ENCODE measurements around the gene RANBP1.

The RANBP1 gene

GRCh38 chr22:20165421-20165820 is 49.5 kb downstream of the RANBP1 start:
- no peak for TF ChIP-seq CTCF (IDR thresholded peaks at IDR 0.05; ENCODE audit: insufficient read depth, low read length)
- TF ChIP-seq POLR2AphosphoS5 (IDR thresholded peaks at IDR 0.05; ENCODE audit: low read depth), result no peak
- no peak for TF ChIP-seq GABPA (IDR thresholded peaks at IDR 0.05; ENCODE audit: low read depth)
- no peak for TF ChIP-seq REST (IDR thresholded peaks at IDR 0.05; ENCODE audit: insufficient replicate concordance, low read depth)
- no peak overlapping the region for H3K4me3 ChIP-seq (replicated peaks; ENCODE audit: insufficient read depth, low read length)
- no peak overlapping the region for H3K27ac ChIP-seq (replicated peaks)
- no peaks in the 10 kb centered on the region for H3K27me3 ChIP-seq (ENCODE audit: insufficient read depth, poor library complexity, severe bottlenecking)
- DNase-seq (ENCODE audit: low read depth in 1 of 2, low spot score in 1 of 2), result no peak

- TF ChIP-seq CTCF (IDR thresholded peaks at IDR 0.05; ENCODE audit: insufficient read depth, low read length) (no peak), SPI1 (IDR thresholded peaks at IDR 0.05; ENCODE audit: borderline replicate concordance, low read depth) (no peak)
- no peaks in the 10 kb centered on the region for H3K27me3 ChIP-seq (ENCODE audit: insufficient read depth, poor library complexity, severe bottlenecking)
- H3K4me3 ChIP-seq (replicated peaks; ENCODE audit: insufficient read depth, low read length), result no peak overlapping the region
- DNase-seq (ENCODE audit: low read depth in 1 of 2, low spot score in 1 of 2), result no peak
- no peak overlapping the region for H3K27ac ChIP-seq (replicated peaks)
Measured at GRCh38 chr22:20165913-20166312, 50.0 kb downstream of the RANBP1 start.

GRCh38 chr22:20166703-20167102 is 50.8 kb downstream of the RANBP1 start:
- H3K4me3 ChIP-seq (replicated peaks; ENCODE audit: insufficient read depth, low read length), result no peak overlapping the region
- no peaks in the 10 kb centered on the region for H3K27me3 ChIP-seq (ENCODE audit: insufficient read depth, poor library complexity, severe bottlenecking)
- TF ChIP-seq CTCF (IDR thresholded peaks at IDR 0.05; ENCODE audit: insufficient read depth, low read length) (no peak), GABPA (IDR thresholded peaks at IDR 0.05; ENCODE audit: low read depth) (no peak), SPI1 (IDR thresholded peaks at IDR 0.05; ENCODE audit: borderline replicate concordance, low read depth) (no peak), REST (IDR thresholded peaks at IDR 0.05; ENCODE audit: insufficient replicate concordance, low read depth) (no peak), POLR2AphosphoS5 (IDR thresholded peaks at IDR 0.05; ENCODE audit: low read depth) (no peak)
- H3K27ac ChIP-seq (replicated peaks), result no peak overlapping the region
- no peak for DNase-seq (ENCODE audit: low read depth in 1 of 2, low spot score in 1 of 2)

- H3K4me3 ChIP-seq (replicated peaks; ENCODE audit: insufficient read depth, low read length), result no peak overlapping the region
- TF ChIP-seq POLR2AphosphoS5 (IDR thresholded peaks at IDR 0.05; ENCODE audit: low read depth) (no peak), REST (IDR thresholded peaks at IDR 0.05; ENCODE audit: insufficient replicate concordance, low read depth) (peak; percentile 81)
- H3K27ac ChIP-seq (replicated peaks), result no peak overlapping the region
- DNase-seq (ENCODE audit: low read depth in 1 of 2, low spot score in 1 of 2), result no peak
- no peaks in the 10 kb centered on the region for H3K27me3 ChIP-seq (ENCODE audit: insufficient read depth, poor library complexity, severe bottlenecking)
Measured at GRCh38 chr22:20167643-20168322, 51.9 kb downstream of the RANBP1 start.
